H1 (cell line): ENCODE data around the gene SLC23A2. TPM values are rescaled to one million over a fixed set of nuclear protein-coding genes. Genes with fewer than 3 reads are reported as not detected.

Source experiments
- CTCF ChIA-PET: fragments of 300-600 bp; sonication (Branson Sonifier 250); formaldehyde crosslinking; loops from one replicate; lab custom pipeline; 2021; ENCODE audit not compliant: partially characterized antibody; lab: Charles Lee
- POLR2A ChIA-PET: fragments of 300-600 bp; sonication (Branson Sonifier 250); formaldehyde crosslinking; loops from one replicate; lab custom pipeline; 2021; ENCODE audit warnings: inconsistent platforms; ENCODE audit not compliant: partially characterized antibody; lab: Charles Lee
- DNase-seq, 2 experiments: peaks; one replicate each; pipeline versions ENCODE4 v3.0.0 to v3.0.0-alpha.2; 2010 to 2022; ENCODE audit warnings: low spot score in 2 of 2, low read depth in 1 of 2, mixed read lengths in 1 of 2
- FAIRE-seq: peaks from 2 replicates; lab custom pipeline; 2011; peaks lifted over from hg19 to GRCh38; lab: Jason Lieb, UNC
- H2AFZ ChIP-seq: 2 replicates; pipeline ENCODE4 v1.8.1; 2012; ENCODE audit warnings: low read length, inconsistent platforms
- H2AK5ac ChIP-seq: 2 replicates; pipeline ENCODE4 v1.6.1; 2013; ENCODE audit warnings: low read depth, low read length
- H2BK120ac ChIP-seq: replicated peaks from 2 replicates; pipeline ENCODE3; 2013; ENCODE audit warnings: low read depth, low read length, inconsistent platforms
- H2BK12ac ChIP-seq: 2 replicates; pipeline ENCODE4 v1.6.1; 2013; ENCODE audit warnings: low read depth, low read length
- H2BK15ac ChIP-seq: 2 replicates; pipeline ENCODE4 v1.6.1; 2013; ENCODE audit warnings: low read length
- H2BK20ac ChIP-seq: 2 replicates; pipeline ENCODE4 v1.6.1; 2013; ENCODE audit warnings: low read length
- H2BK5ac ChIP-seq: 2 replicates; pipeline ENCODE4 v1.6.1; 2013; ENCODE audit warnings: low read depth, low read length
- H3K14ac ChIP-seq: 2 replicates; pipeline ENCODE4 v1.6.1; 2013; ENCODE audit warnings: inconsistent platforms; ENCODE audit not compliant: insufficient read length
- H3K18ac ChIP-seq: 2 replicates; pipeline ENCODE4 v1.6.1; 2013; ENCODE audit warnings: low read length; ENCODE audit errors: extremely low read depth
- H3K23ac ChIP-seq: 2 replicates; pipeline ENCODE4 v1.6.1; 2013; ENCODE audit warnings: inconsistent platforms; ENCODE audit not compliant: insufficient read length
- H3K23me2 ChIP-seq: 2 replicates; pipeline ENCODE4 v1.6.1; 2013; ENCODE audit warnings: low read depth, low read length
- H3K27ac ChIP-seq: 2 replicates; pipeline ENCODE4 v1.6.1; 2011; ENCODE audit warnings: low read depth, low read length, inconsistent platforms
- H3K27me3 ChIP-seq, 4 experiments: replicated peaks in 1 of 4; 1 replicate in 1 of 4; 2 replicates in 3 of 4; pipeline versions ENCODE4 v1.6.1 to v1.8.1; 2011 to 2013; ENCODE audit warnings: low read length in 3 of 4, mild to moderate bottlenecking in 3 of 4, inconsistent platforms in 2 of 4, mixed read lengths in 2 of 4, moderate library complexity in 1 of 4; ENCODE audit not compliant: control insufficient read depth in 3 of 4, insufficient read depth in 3 of 4; ENCODE audit errors: extremely low read depth in 1 of 4
- H3K36me3 ChIP-seq, 4 experiments: 2 replicates each; pipeline versions ENCODE4 v1.6.1 to v1.8.1; 2011 to 2013; ENCODE audit warnings: mild to moderate bottlenecking in 4 of 4, low read length in 3 of 4, moderate library complexity in 2 of 4, control low read depth in 1 of 4, inconsistent platforms in 1 of 4; ENCODE audit not compliant: insufficient read depth in 4 of 4, control insufficient read depth in 2 of 4
- H3K4ac ChIP-seq: replicated peaks from 2 replicates; pipeline ENCODE3; 2013; ENCODE audit warnings: low read length, low read depth, mixed read lengths, inconsistent platforms; ENCODE audit not compliant: insufficient read length
- H3K4me1 ChIP-seq, 4 experiments: replicated peaks in 1 of 4; 1 replicate in 1 of 4; 2 replicates in 3 of 4; pipeline versions ENCODE4 v1.6.1 to v1.8.1; 2011 to 2013; ENCODE audit warnings: low read length in 3 of 4, inconsistent platforms in 2 of 4, mixed read lengths in 1 of 4; ENCODE audit not compliant: insufficient read depth in 4 of 4, control insufficient read depth in 3 of 4
- H3K4me2 ChIP-seq, 2 experiments: 2 replicates each; pipeline versions ENCODE4 v1.6.1 to v1.8.1; 2011 to 2013; ENCODE audit warnings: low read depth in 2 of 2, low read length in 2 of 2, control low read depth in 1 of 2, inconsistent platforms in 1 of 2, mild to moderate bottlenecking in 1 of 2; ENCODE audit not compliant: insufficient read depth in 1 of 2
- H3K4me3 ChIP-seq, 4 experiments: fragments of 200-600, 300-600 bp in 1 of 4; sonication (generic), shearing (Covaris generic), sonication (Bioruptor Twin) in 1 of 4; 2 replicates each; pipeline versions ENCODE4 v1.5.1 to v1.8.1; 2011 to 2016; ENCODE audit warnings: low read length in 4 of 4, low read depth in 3 of 4, control low read depth in 2 of 4, inconsistent platforms in 2 of 4, mild to moderate bottlenecking in 2 of 4, mixed read lengths in 1 of 4, moderate library complexity in 1 of 4; ENCODE audit not compliant: insufficient read depth in 2 of 4; ENCODE audit errors: extremely low read depth in 1 of 4
- H3K56ac ChIP-seq: replicated peaks from 2 replicates; pipeline ENCODE3; 2013; ENCODE audit warnings: low read depth, mild to moderate bottlenecking, mixed read lengths, low read length, inconsistent platforms; ENCODE audit not compliant: insufficient read length
- H3K79me1 ChIP-seq: 2 replicates; pipeline ENCODE4 v1.6.1; 2013; ENCODE audit warnings: low read depth, low read length, control low read depth
- H3K79me2 ChIP-seq, 2 experiments: 2 replicates each; pipeline versions ENCODE4 v1.6.1 to v1.8.1; 2012 to 2013; ENCODE audit warnings: low read length in 2 of 2, mild to moderate bottlenecking in 2 of 2, inconsistent platforms in 1 of 2; ENCODE audit not compliant: insufficient read depth in 2 of 2, control insufficient read depth in 1 of 2
- H3K9ac ChIP-seq, 4 experiments: replicated peaks in 1 of 4; 1 replicate in 1 of 4; 2 replicates in 3 of 4; pipeline versions ENCODE4 v1.6.1 to v1.8.1; 2011 to 2013; ENCODE audit warnings: low read depth in 3 of 4, low read length in 3 of 4, control low read depth in 2 of 4, mild to moderate bottlenecking in 2 of 4, moderate library complexity in 2 of 4, inconsistent platforms in 1 of 4; ENCODE audit errors: extremely low read depth in 1 of 4
- H3K9me3 ChIP-seq, 2 experiments: 2 replicates each; pipeline versions ENCODE4 v1.6.1 to v1.8.1; 2012 to 2013; ENCODE audit warnings: mild to moderate bottlenecking in 2 of 2, moderate library complexity in 2 of 2, control low read depth in 1 of 2, inconsistent platforms in 1 of 2, low read depth in 1 of 2, low read length in 1 of 2, mixed read lengths in 1 of 2; ENCODE audit not compliant: insufficient read depth in 2 of 2
- H4K20me1 ChIP-seq, 2 experiments: replicated peaks in 1 of 2; 2 replicates each; pipeline versions ENCODE3 to v1.8.1; 2011 to 2013; ENCODE audit warnings: inconsistent platforms in 2 of 2, low read length in 2 of 2, mild to moderate bottlenecking in 1 of 2; ENCODE audit not compliant: insufficient read depth in 2 of 2, control insufficient read depth in 1 of 2
- H4K5ac ChIP-seq: 2 replicates; pipeline ENCODE4 v1.6.1; 2013; ENCODE audit warnings: low read length, low read depth, mixed read lengths, inconsistent platforms; ENCODE audit not compliant: insufficient read length
- H4K8ac ChIP-seq: 2 replicates; pipeline ENCODE4 v1.8.0; 2013; ENCODE audit warnings: mild to moderate bottlenecking, moderate library complexity, low read length, inconsistent platforms; ENCODE audit not compliant: insufficient read depth; ENCODE audit errors: extremely low read depth
- H4K91ac ChIP-seq: replicated peaks from 2 replicates; pipeline ENCODE3; 2013; ENCODE audit warnings: low read length, mixed read lengths, inconsistent platforms; ENCODE audit not compliant: insufficient read length
- BACH1 ChIP-seq: IDR thresholded peaks from 2 replicates; pipeline ENCODE4 v1.6.1; 2012; ENCODE audit warnings: low read length, improper control_type of control experiment
- BCL11A ChIP-seq, 2 experiments: IDR thresholded peaks; one replicate each; pipeline ENCODE4 v1.6.1; 2011; ENCODE audit warnings: low read depth in 2 of 2, low read length in 2 of 2, mild to moderate bottlenecking in 2 of 2
- BRCA1 ChIP-seq: IDR thresholded peaks from 2 replicates; pipeline ENCODE4 v1.6.1; 2012; ENCODE audit warnings: low read depth, low read length, improper control_type of control experiment
- CBX5 ChIP-seq: fragments of 300-800, 300-1000 bp; sonication (generic); IDR thresholded peaks from 2 replicates; pipeline ENCODE4 v1.7.1; 2016; ENCODE audit warnings: antibody characterized with exemption, low read length, low read depth
- CEBPB ChIP-seq: IDR thresholded peaks from 2 replicates; pipeline ENCODE4 v1.6.1; 2012; ENCODE audit warnings: low read depth, low read length
- CHD1 ChIP-seq: IDR thresholded peaks from 2 replicates; pipeline ENCODE4 v1.6.1; 2012; ENCODE audit warnings: low read depth, low read length, improper control_type of control experiment
- CTBP2 ChIP-seq: IDR thresholded peaks from 2 replicates; pipeline ENCODE4 v1.7.0; 2011; ENCODE audit warnings: borderline replicate concordance, mild to moderate bottlenecking, moderate library complexity, mixed read lengths, low read length; ENCODE audit not compliant: insufficient read depth, insufficient read length
- SP4 ChIP-seq: IDR thresholded peaks from 2 replicates; pipeline ENCODE4 v1.6.1; 2012; ENCODE audit warnings: low read length, inconsistent platforms
- SRF ChIP-seq: IDR thresholded peaks from 2 replicates; pipeline ENCODE4 v1.6.1; 2011; ENCODE audit warnings: mild to moderate bottlenecking, low read depth, low read length, moderate library complexity
- TCF12 ChIP-seq: IDR thresholded peaks from 2 replicates; pipeline ENCODE4 v1.6.1; 2011; ENCODE audit warnings: low read depth, mild to moderate bottlenecking, low read length
- WGBS, 2 experiments: shearing (Covaris generic) in 1 of 2; methylation state at CpG; one replicate each; pipeline versions ENCODE4 v1.1.6 to v1.1.7; 2013 to 2015; ENCODE audit warnings: low lambda C conversion rate in 2 of 2, mixed read lengths in 2 of 2, inconsistent platforms in 1 of 2, low coverage in 1 of 2, missing lambda C conversion rate in 1 of 2; ENCODE audit not compliant: insufficient replicate concordance in 2 of 2, insufficient coverage in 1 of 2, insufficient read length in 1 of 2; ENCODE audit errors: extremely low coverage in 1 of 2, missing lambda C conversion rate in 1 of 2; 5-methylcytosine and 5-hydroxymethylcytosine counted together
- polyA plus RNA-seq, 7 experiments: library from polyadenylated mRNA; depleted of rRNA in 3 of 7; stranded (reverse) in 5 of 7; unstranded in 2 of 7; fragments of >200 nt in 5 of 7; fragments of 200-250 nt in 2 of 7; gene quantifications; 1 replicate in 5 of 7; 2 replicates in 1 of 7; 4 replicates in 1 of 7; pipeline versions ENCODE4 v1.2.1 to v1.2.3, GENCODE V29; 2011 to 2013; ENCODE audit warnings: missing spikeins in 2 of 7, mixed read lengths in 2 of 7
- total RNA-seq: library from RNA; stranded (reverse); fragmentation: NEBNext Ultra II Directional; extraction: Animal tissue kit (Norgen Biotek cat#: 25700); gene quantifications from 2 replicates; pipeline ENCODE4 v1.2.1, GENCODE V29; 2021

Gene SLC23A2
- total and polyA plus RNA-seq, 2 of the 8 experiments (the other 6 are each of a cell fraction or from before 2014, with no cell fraction given) = 17.0 to 18.6 TPM

- H2BK15ac ChIP-seq = no peak overlapping the region
- H4K20me1 ChIP-seq = no peaks in the 10 kb centered on the region
- no peak overlapping the region for H2BK120ac ChIP-seq
- H3K9me3 ChIP-seq = no peaks in the 10 kb centered on the region
- no peak overlapping the region for H2AK5ac ChIP-seq
- no peak overlapping the region for H3K4me3 ChIP-seq
- DNase-seq (no peak), FAIRE-seq (no peak)
- H2BK5ac ChIP-seq = no peak overlapping the region
- no peak overlapping the region for H3K23ac ChIP-seq
- no peak overlapping the region for H3K56ac ChIP-seq
- no peaks in the 10 kb centered on the region; the same call in 1 of the 2 replicates for H3K79me1 ChIP-seq
- no peak overlapping the region for H4K8ac ChIP-seq
- H3K23me2 ChIP-seq = peaks cover 11% of the 10 kb centered on the region
- CTCF ChIA-PET = interaction anchor here (0.6 to 1.5 kb wide), 4 partner anchors 21 to 111 kb away, joined by 3 to 4 read pairs (median 3); no protein-coding TSS in a partner anchor
- H3K27me3 ChIP-seq = no peaks in the 10 kb centered on the region
- no peak overlapping the region for H3K14ac ChIP-seq
- H3K79me2 ChIP-seq = no peaks in the 10 kb centered on the region
- H2BK20ac ChIP-seq = no peak overlapping the region
- TF ChIP-seq SP4 = no peak
- TF ChIP-seq SRF = no peak
- no peak for TF ChIP-seq CTBP2
- TF ChIP-seq BCL11A (IDR thresholded peaks at IDR 0.05; ENCODE audit: low read depth in 2 of 2, low read length in 2 of 2) = no peak
- no peak for TF ChIP-seq TCF12
- TF ChIP-seq CHD1 = no peak
- no peak for TF ChIP-seq BACH1
- TF ChIP-seq CEBPB = no peak
- no peak for TF ChIP-seq BRCA1
- no peak for TF ChIP-seq CBX5
- no peak overlapping the region for H3K18ac ChIP-seq
- H4K5ac ChIP-seq = no peak overlapping the region
- WGBS, 2 experiments = 86% methylated on average over 4 of the region's 4 CpGs; no CpG with 5 or more reads in 1 of the 2 experiments
- POLR2A ChIA-PET = no interaction called here
- H2AFZ ChIP-seq = no peak overlapping the region
- H3K27ac ChIP-seq = no peak overlapping the region
- no peak overlapping the region for H3K4me2 ChIP-seq
- no peak overlapping the region for H4K91ac ChIP-seq
- H3K4ac ChIP-seq = no peak overlapping the region
- no peak overlapping the region for H3K9ac ChIP-seq
- no peak overlapping the region for H2BK12ac ChIP-seq
- peaks cover 0 to 7% (median under 1%) of the 10 kb centered on the region in 4 experiments; a peak in 5 of 7 replicates for H3K4me1 ChIP-seq
- H3K36me3 ChIP-seq = no peaks in the 10 kb centered on the region
These were observed 4.0 kb upstream of the SLC23A2 start for GRCh38 chr20:5005326-5005725.
